HK-2 (cell line): ENCODE data around the gene TTLL11.
A peak's percentile ranks its signal among the peaks of the same experiment; 100 is the strongest.
"Not testable (repeated sequence)": the region's sequence is repeated elsewhere in the genome, so short reads cannot be mapped to it uniquely, and the experiment has no call there.

ENCODE experiments used
- DNase-seq: peaks from one replicate; pipeline ENCODE4 v3.0.0-alpha.2; 2018; ENCODE audit not compliant: unreplicated experiment

TTLL11 gene

GRCh38 chr9:122084026-122084675 lies 9.0 kb downstream of the TTLL11 start:
- no peak for DNase-seq

- DNase-seq: no peak
Measured at GRCh38 chr9:122080986-122081385, 12.1 kb downstream of the TTLL11 start.

GRCh38 chr9:122078557-122078956 lies 14.6 kb downstream of the TTLL11 start:
- no peak for DNase-seq

GRCh38 chr9:122076773-122077172 lies 16.3 kb downstream of the TTLL11 start:
- no peak for DNase-seq

- DNase-seq: no peak
Measured at GRCh38 chr9:122076117-122076516, 17.0 kb downstream of the TTLL11 start.

GRCh38 chr9:122075135-122076030 lies 17.7 kb downstream of the TTLL11 start:
- DNase-seq: no peak

- DNase-seq: no peak
Measured at GRCh38 chr9:122071715-122072114, 21.4 kb downstream of the TTLL11 start.

- no peak for DNase-seq
Measured at GRCh38 chr9:122070728-122071515, 22.2 kb downstream of the TTLL11 start.

- DNase-seq: not testable (repeated sequence)
Measured at GRCh38 chr9:122066680-122067079, 26.4 kb downstream of the TTLL11 start.

- DNase-seq: no peak
Measured at GRCh38 chr9:122065923-122066629, 27.0 kb downstream of the TTLL11 start.

GRCh38 chr9:122060481-122060880 lies 32.6 kb downstream of the TTLL11 start:
- no peak for DNase-seq

GRCh38 chr9:122059955-122060324 lies 33.2 kb downstream of the TTLL11 start:
- DNase-seq: no peak

GRCh38 chr9:122059214-122059954 lies 33.7 kb downstream of the TTLL11 start:
- no peak for DNase-seq

- no peak for DNase-seq
Measured at GRCh38 chr9:122058709-122059108, 34.4 kb downstream of the TTLL11 start.

- no peak for DNase-seq
Measured at GRCh38 chr9:122058051-122058450, 35.1 kb downstream of the TTLL11 start.

- DNase-seq: no peak
Measured at GRCh38 chr9:122057211-122057610, 35.9 kb downstream of the TTLL11 start.

GRCh38 chr9:122056484-122056883 lies 36.6 kb downstream of the TTLL11 start:
- DNase-seq: peak; percentile 20

GRCh38 chr9:122055701-122056100 lies 37.4 kb downstream of the TTLL11 start:
- DNase-seq: no peak

- no peak for DNase-seq
Measured at GRCh38 chr9:122053567-122054350, 39.3 kb downstream of the TTLL11 start.

GRCh38 chr9:122053064-122053463 lies 40.0 kb downstream of the TTLL11 start:
- no peak for DNase-seq
